K562 (cell line): ENCODE measurements around the gene DEDD2. TPM values are rescaled to one million over a fixed set of nuclear protein-coding genes. Genes with fewer than 3 reads are reported as not detected.

Source experiments
- ATAC-seq: fragments of 200-7000 bp; cut with Tn5 transposase; 3 replicates; pipeline ENCODE4 v1.9.1; 2020; ENCODE audit warnings: moderate library complexity
- BruUV-seq: library from RNA; stranded (reverse); fragments of 400-500 nt; replicated peaks from 2 replicates; lab custom pipeline; 2021; lab: Mats Ljungman, UMichigan
- CTCF ChIA-PET: fragments of 300-600 bp; formaldehyde crosslinking; extraction: SDS; loops from one replicate; lab custom pipeline; 2021; ENCODE audit warnings: low intra/inter-chr PET ratio; lab: Yijun Ruan, JAX
- POLR2A ChIA-PET: fragments of 300-600, 350-650 bp; sonication (Branson Sonifier 250); formaldehyde crosslinking; extraction: SDS; loops from one replicate; lab custom pipeline; 2021; ENCODE audit warnings: antibody characterized with exemption, inconsistent platforms; lab: Yijun Ruan, JAX
- DNase-seq, 4 experiments: peaks; one replicate each; pipeline versions ENCODE4 v3.0.0 to v3.0.0-alpha.2; 2011 to 2018; ENCODE audit warnings: low spot score in 3 of 4, mixed read lengths in 3 of 4; ENCODE audit errors: extremely low read depth in 1 of 4
- FAIRE-seq: peaks from 2 replicates; lab custom pipeline; 2011; peaks lifted over from hg19 to GRCh38; lab: Jason Lieb, UNC
- H2AFZ ChIP-seq: 2 replicates; pipeline ENCODE4 v1.6.0; 2011; ENCODE audit warnings: low read depth, low read length, control low read depth, inconsistent platforms
- H3K27ac ChIP-seq: fragments of 200-600 bp; 3 replicates; pipeline ENCODE4 v1.8.0; 2011; ENCODE audit warnings: low read depth, mild to moderate bottlenecking, control low read depth, inconsistent platforms, low read length, moderate library complexity, mixed read lengths; ENCODE audit errors: extremely low read depth
- H3K27me3 ChIP-seq, 2 experiments: fragments of 300-600 bp in 1 of 2; 2 replicates in 1 of 2; 3 replicates in 1 of 2; pipeline versions ENCODE4 v1.6.0 to v1.8.0; 2011; ENCODE audit warnings: inconsistent platforms in 2 of 2, low read length in 2 of 2, mild to moderate bottlenecking in 1 of 2, mixed read lengths in 1 of 2, moderate library complexity in 1 of 2; ENCODE audit not compliant: control insufficient read depth in 2 of 2, insufficient read depth in 2 of 2
- H3K36me3 ChIP-seq: fragments of 300-600 bp; 3 replicates; pipeline ENCODE4 v1.8.0; 2011; ENCODE audit warnings: mild to moderate bottlenecking, low read length, inconsistent platforms; ENCODE audit not compliant: control insufficient read depth, insufficient read depth
- H3K4me1 ChIP-seq, 2 experiments: fragments of 200-600 bp in 1 of 2; replicated peaks in 1 of 2; 2 replicates in 1 of 2; 3 replicates in 1 of 2; pipeline versions ENCODE4 v1.5.1 to v1.8.0; 2011; ENCODE audit warnings: inconsistent platforms in 2 of 2, low read length in 2 of 2, mild to moderate bottlenecking in 1 of 2, mixed read lengths in 1 of 2, moderate library complexity in 1 of 2; ENCODE audit not compliant: control insufficient read depth in 2 of 2, insufficient read depth in 2 of 2
- H3K4me2 ChIP-seq: 2 replicates; pipeline ENCODE4 v1.6.1; 2011; ENCODE audit warnings: low read length, control low read depth, inconsistent platforms, mixed read lengths; ENCODE audit not compliant: insufficient read depth
- H3K4me3 ChIP-seq: fragments of 200-600 bp; sonication (generic), shearing (Covaris generic); 2 replicates; pipeline ENCODE4 v1.5.1; 2016; ENCODE audit warnings: control low read depth, inconsistent platforms
- H3K79me2 ChIP-seq: fragments of 200-600 bp; 3 replicates; pipeline ENCODE4 v1.8.0; 2011; ENCODE audit warnings: low read length, inconsistent platforms; ENCODE audit not compliant: control insufficient read depth, insufficient read depth
- H3K9ac ChIP-seq, 2 experiments: 2 replicates each; pipeline versions ENCODE4 v1.6.0 to v1.6.1; 2011; ENCODE audit warnings: low read depth in 2 of 2, low read length in 2 of 2, control low read depth in 1 of 2, inconsistent platforms in 1 of 2, mild to moderate bottlenecking in 1 of 2, mixed read lengths in 1 of 2; ENCODE audit not compliant: insufficient read depth in 1 of 2
- H3K9me1 ChIP-seq: one replicate; pipeline ENCODE4 v1.6.0; 2011; ENCODE audit warnings: inconsistent platforms, mild to moderate bottlenecking, low read length, moderate library complexity; ENCODE audit not compliant: control insufficient read depth, insufficient read depth
- H3K9me3 ChIP-seq: replicated peaks from 2 replicates; pipeline ENCODE4 v1.5.1; 2011; ENCODE audit warnings: low read depth, low read length, inconsistent platforms; ENCODE audit not compliant: control insufficient read depth, insufficient read depth
- H4K20me1 ChIP-seq: replicated peaks from 2 replicates; pipeline ENCODE4 v1.6.1; 2011; ENCODE audit warnings: low read length, inconsistent platforms, mixed read lengths; ENCODE audit not compliant: control insufficient read depth, insufficient read depth
- C11orf30 ChIP-seq: fragments of 450-650 bp; IDR thresholded peaks from 2 replicates; pipeline ENCODE4 v1.6.1; 2016; ENCODE audit warnings: low read depth, mild to moderate bottlenecking
- EGR1 ChIP-seq: fragments of 450-650 bp; conservative IDR thresholded peaks from 2 replicates; pipeline ENCODE4 v1.6.1; 2017; ENCODE audit warnings: mild to moderate bottlenecking
- ETV5 ChIP-seq: sonication (generic); formaldehyde crosslinking; IDR thresholded peaks from 2 replicates; pipeline ENCODE4 v1.4.0; 2020; ENCODE audit warnings: low read depth, mild to moderate bottlenecking, missing genetic modification reagents
- ETV6 ChIP-seq, 3 experiments: fragments of 150-350 bp in 1 of 3; sonication (generic) in 1 of 3; formaldehyde crosslinking in 1 of 3; IDR thresholded peaks; 2 replicates each; pipeline versions ENCODE4 v1.6.1 to v1.8.0; 2014 to 2022; ENCODE audit warnings: borderline replicate concordance in 2 of 3, low read depth in 2 of 3, antibody characterized with exemption in 1 of 3, low read length in 1 of 3, mild to moderate bottlenecking in 1 of 3, missing genetic modification reagents in 1 of 3
- YBX1 ChIP-seq: fragments of 450-650 bp; IDR thresholded peaks from 2 replicates; pipeline ENCODE4 v1.7.1; 2016; ENCODE audit warnings: mild to moderate bottlenecking
- ZNF316 ChIP-seq: fragments of 450-650 bp; IDR thresholded peaks from 2 replicates; pipeline ENCODE4 v1.6.1; 2016
- ZNF766 ChIP-seq: fragments of 200-800 bp; sonication (Bioruptor generic); conservative IDR thresholded peaks from 2 replicates; pipeline ENCODE4 v1.6.1; 2016; ENCODE audit warnings: missing genetic modification characterization, missing compliant biosample characterization
- WGBS: fragments of 100-300 bp; shearing (Covaris generic); methylation state at CpG from one replicate; pipeline ENCODE4 v1.1.6; 2016; ENCODE audit warnings: low coverage, mixed read lengths; ENCODE audit not compliant: insufficient coverage; ENCODE audit errors: missing lambda C conversion rate; 5-methylcytosine and 5-hydroxymethylcytosine counted together
- in situ Hi-C: fragments of 300-500 bp; cut with MboI; formaldehyde crosslinking; loops from 4 replicates; pipeline ENCODE4 v1.15.0; 2018; ENCODE audit warnings: inconsistent platforms, mixed read lengths
- intact Hi-C: fragments of 100-400 bp; cut with micrococcal nuclease; formaldehyde crosslinking; loops from 2 replicates; pipeline ENCODE4 v1.14.2; 2022
- polyA plus RNA-seq, 8 experiments: library from polyadenylated mRNA; depleted of rRNA in 4 of 8; stranded (reverse) in 5 of 8; unstranded in 3 of 8; fragments of >200 nt; fragmentation: Nextera tagmentation in 2 of 8; fragmentation: Illumina TruSeq in 1 of 8; extraction: Ambion mirVana in 2 of 8; extraction: Trizol in 1 of 8; gene quantifications; 2 replicates each; pipeline versions ENCODE4 v1.2.1 to v1.2.3, GENCODE V29; 2011 to 2014; ENCODE audit warnings: inconsistent platforms in 1 of 8, missing spikeins in 1 of 8
- total RNA-seq, 7 experiments: library from RNA; depleted of rRNA in 6 of 7; stranded (reverse); fragments of >200 nt in 6 of 7; fragmentation: Illumina TruSeq in 2 of 7; extraction: Trizol in 2 of 7; gene quantifications; 2 replicates each; pipeline versions ENCODE4 v1.2.1 to v1.2.3, GENCODE V29; 2011 to 2021; ENCODE audit warnings: low replicate concordance in 1 of 7
- TF ChIP-seq, protein P1 (sequence below), 2 experiments: fragments of 450-650 bp in 1 of 2; sonication (generic) in 1 of 2; formaldehyde crosslinking in 1 of 2; IDR thresholded peaks in 1 of 2; conservative IDR thresholded peaks in 1 of 2; 2 replicates each; pipeline versions ENCODE4 v1.6.1 to v1.8.1; 2016 to 2023; ENCODE audit warnings: mild to moderate bottlenecking in 2 of 2, moderate library complexity in 2 of 2, inconsistent platforms in 1 of 2, missing genetic modification reagents in 1 of 2
- TF ChIP-seq, protein P2 (sequence below): fragments of 450-650 bp; formaldehyde crosslinking; conservative IDR thresholded peaks from 2 replicates; pipeline ENCODE4 v1.4.0; 2022; ENCODE audit warnings: mild to moderate bottlenecking, missing genetic modification characterization
- TF ChIP-seq, protein P3 (sequence below): fragments of 450-650 bp; IDR thresholded peaks from 2 replicates; pipeline ENCODE4 v1.6.1; 2017; ENCODE audit warnings: mild to moderate bottlenecking, moderate library complexity
- TF ChIP-seq, protein P4 (sequence below): sonication (generic); IDR thresholded peaks from 2 replicates; pipeline ENCODE4 v1.6.1; 2016

The DEDD2 gene
- total and polyA plus RNA-seq, 9 of the 15 experiments (the other 6 are each of a cell fraction or from before 2014, with no cell fraction given), result 4.3 to 43.0 (median 29.2) TPM

DNA sequence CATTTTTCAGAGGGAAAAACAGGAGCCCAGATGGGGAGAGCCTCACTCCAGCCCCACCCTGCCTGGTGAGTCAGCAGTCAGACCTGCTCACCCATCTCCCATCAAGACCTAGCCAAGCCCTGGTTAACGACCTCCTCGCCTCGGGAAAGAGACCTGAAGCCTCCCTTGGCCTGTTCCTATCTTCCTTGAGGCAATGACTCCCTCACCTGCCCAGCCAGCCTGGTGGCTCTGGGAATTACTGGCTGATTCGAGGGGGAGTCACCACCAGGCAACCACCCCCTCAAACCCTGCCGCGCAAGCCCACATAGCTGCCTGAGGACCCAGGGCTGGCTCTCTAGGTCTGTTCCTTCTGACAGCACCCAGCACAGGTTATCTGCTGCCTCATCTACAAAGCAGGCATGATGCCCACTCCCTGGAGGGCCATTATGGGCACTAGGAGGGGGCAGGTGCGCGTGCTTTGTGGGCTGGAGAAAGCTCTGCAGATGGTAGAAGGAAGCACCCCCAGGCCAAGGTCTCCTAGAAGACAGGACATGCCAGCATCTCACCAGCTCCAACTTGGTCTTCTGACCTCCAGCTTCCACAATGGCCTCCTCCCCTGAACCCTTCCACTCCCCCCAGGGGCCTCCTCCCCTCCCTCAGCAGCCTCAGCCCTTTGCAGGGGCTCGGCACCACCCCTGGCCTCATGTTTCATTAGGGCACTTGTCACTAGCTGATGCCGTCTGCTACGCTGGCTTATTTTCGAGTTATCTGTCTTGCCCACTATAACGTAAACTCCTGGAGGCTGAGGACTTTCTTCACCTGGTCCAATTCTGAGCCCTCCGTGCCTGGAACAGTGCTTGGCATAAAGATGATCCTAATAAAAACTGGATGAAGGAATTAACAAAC, 10.4 kb downstream of the DEDD2 start:
- POLR2A ChIA-PET, result interaction anchor here (0.7 to 1.5 kb wide), 3 partner anchors 9 to 129 kb away, joined by 3 to 6 read pairs (median 3); no protein-coding TSS in a partner anchor
- H3K9ac ChIP-seq, result peak overlapping the region; percentile 30 to 35; a peak in 3 of 4 replicates
- H3K4me1 ChIP-seq, result peaks cover 24 to 27% of the 10 kb centered on the region in 2 experiments
- H3K4me3 ChIP-seq, result no peak overlapping the region
- FAIRE-seq (peak; percentile 97), DNase-seq (peak; percentile 49 to 78 (median 62)), ATAC-seq (peak; percentile 83)
- H3K4me2 ChIP-seq, result peak overlapping the region; percentile 57
- H3K9me1 ChIP-seq, result no peaks in the 10 kb centered on the region
- CTCF ChIA-PET, result interaction anchor here (0.6 kb wide), 1 partner anchor 14 kb away, joined by 4 read pairs; no protein-coding TSS in a partner anchor
- BruUV-seq, result TSS peak; percentile 12
- H2AFZ ChIP-seq, result no peak overlapping the region
- peaks cover 94% of the 10 kb centered on the region for H3K36me3 ChIP-seq
- intact Hi-C loops (no loop called here), in situ Hi-C loops (no loop called here)
- no peaks in the 10 kb centered on the region for H3K27me3 ChIP-seq
- H4K20me1 ChIP-seq, result no peaks in the 10 kb centered on the region; the same call in 1 of the 2 replicates
- H3K79me2 ChIP-seq, result peaks cover 79% of the 10 kb centered on the region
- H3K9me3 ChIP-seq, result no peaks in the 10 kb centered on the region
- WGBS, result 28% methylated on average over 12 of the region's 14 CpGs
- H3K27ac ChIP-seq, result peak overlapping the region; percentile 80
- TF ChIP-seq C11orf30 (peak; percentile 71), YBX1 (no peak), ZNF766 (CRISPR knock-in tag) (0 out of 2 replicates have a peak, but pooled peaks have one; percentile 3), ETV6 (IDR thresholded peaks at IDR 0.05; ENCODE audit: borderline replicate concordance in 1 of 2, low read depth in 2 of 2, low read length in 1 of 2) (no peak), ETV6 (CRISPR knock-in tag; IDR thresholded peaks at IDR 0.05; ENCODE audit: borderline replicate concordance) (no peak), ZNF316 (peak; percentile 43), EGR1 (peak; percentile 53), ETV5 (0 out of 2 replicates have a peak, but pooled peaks have one; percentile 19)
- TF ChIP-seq, protein P1, sequence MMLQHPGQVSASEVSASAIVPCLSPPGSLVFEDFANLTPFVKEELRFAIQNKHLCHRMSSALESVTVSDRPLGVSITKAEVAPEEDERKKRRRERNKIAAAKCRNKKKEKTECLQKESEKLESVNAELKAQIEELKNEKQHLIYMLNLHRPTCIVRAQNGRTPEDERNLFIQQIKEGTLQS (IDR thresholded peaks at IDR 0.05), result peak; percentile 72
- TF ChIP-seq, protein P1 (CRISPR knock-in tag; conservative IDR thresholded peaks at IDR 0.05), result no peak
- TF ChIP-seq, protein P2, sequence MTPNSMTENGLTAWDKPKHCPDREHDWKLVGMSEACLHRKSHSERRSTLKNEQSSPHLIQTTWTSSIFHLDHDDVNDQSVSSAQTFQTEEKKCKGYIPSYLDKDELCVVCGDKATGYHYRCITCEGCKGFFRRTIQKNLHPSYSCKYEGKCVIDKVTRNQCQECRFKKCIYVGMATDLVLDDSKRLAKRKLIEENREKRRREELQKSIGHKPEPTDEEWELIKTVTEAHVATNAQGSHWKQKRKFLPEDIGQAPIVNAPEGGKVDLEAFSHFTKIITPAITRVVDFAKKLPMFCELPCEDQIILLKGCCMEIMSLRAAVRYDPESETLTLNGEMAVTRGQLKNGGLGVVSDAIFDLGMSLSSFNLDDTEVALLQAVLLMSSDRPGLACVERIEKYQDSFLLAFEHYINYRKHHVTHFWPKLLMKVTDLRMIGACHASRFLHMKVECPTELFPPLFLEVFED (CRISPR knock-in tag), result no peak
- TF ChIP-seq, protein P3, sequence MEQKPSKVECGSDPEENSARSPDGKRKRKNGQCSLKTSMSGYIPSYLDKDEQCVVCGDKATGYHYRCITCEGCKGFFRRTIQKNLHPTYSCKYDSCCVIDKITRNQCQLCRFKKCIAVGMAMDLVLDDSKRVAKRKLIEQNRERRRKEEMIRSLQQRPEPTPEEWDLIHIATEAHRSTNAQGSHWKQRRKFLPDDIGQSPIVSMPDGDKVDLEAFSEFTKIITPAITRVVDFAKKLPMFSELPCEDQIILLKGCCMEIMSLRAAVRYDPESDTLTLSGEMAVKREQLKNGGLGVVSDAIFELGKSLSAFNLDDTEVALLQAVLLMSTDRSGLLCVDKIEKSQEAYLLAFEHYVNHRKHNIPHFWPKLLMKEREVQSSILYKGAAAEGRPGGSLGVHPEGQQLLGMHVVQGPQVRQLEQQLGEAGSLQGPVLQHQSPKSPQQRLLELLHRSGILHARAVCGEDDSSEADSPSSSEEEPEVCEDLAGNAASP, result no peak
- TF ChIP-seq, protein P4, sequence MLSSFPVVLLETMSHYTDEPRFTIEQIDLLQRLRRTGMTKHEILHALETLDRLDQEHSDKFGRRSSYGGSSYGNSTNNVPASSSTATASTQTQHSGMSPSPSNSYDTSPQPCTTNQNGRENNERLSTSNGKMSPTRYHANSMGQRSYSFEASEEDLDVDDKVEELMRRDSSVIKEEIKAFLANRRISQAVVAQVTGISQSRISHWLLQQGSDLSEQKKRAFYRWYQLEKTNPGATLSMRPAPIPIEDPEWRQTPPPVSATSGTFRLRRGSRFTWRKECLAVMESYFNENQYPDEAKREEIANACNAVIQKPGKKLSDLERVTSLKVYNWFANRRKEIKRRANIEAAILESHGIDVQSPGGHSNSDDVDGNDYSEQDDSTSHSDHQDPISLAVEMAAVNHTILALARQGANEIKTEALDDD, result peak; percentile 73
